Measurements from ENCODE around the gene GPR32. TPM values are rescaled to one million over a fixed set of nuclear protein-coding genes. Genes with fewer than 3 reads are reported as not detected.

Gene GPR32
- total RNA-seq, 2 experiments from 2014 or later = not detected

- intact Hi-C loops (cut with micrococcal nuclease) = no loop called here
- peaks cover 4% of the 10 kb centered on the region for H3K36me3 Mint-ChIP-seq
- H3K4me3 Mint-ChIP-seq = no peak overlapping the region
- no peaks in the 10 kb centered on the region for H3K27me3 Mint-ChIP-seq
- ChIA-PET CTCF (interaction anchor here (0.9 to 2.6 kb wide), 3 partner anchors 11 to 235 kb away, joined by 3 to 5 read pairs (median 4); no protein-coding TSS in a partner anchor), POLR2A (no interaction called here)
- peaks cover 9% of the 10 kb centered on the region for H3K4me1 Mint-ChIP-seq (ENCODE audit: low read depth)
- no peak for DNase-seq
- H3K9me3 Mint-ChIP-seq = no peaks in the 10 kb centered on the region
- H3K27ac Mint-ChIP-seq = no peak overlapping the region
Observed at GRCh38 chr19:50791594-50792271, 21.5 kb downstream of the GPR32 start.

- Mint-ChIP-seq H3K4me1 (ENCODE audit: low read depth) (peaks cover 9% of the 10 kb centered on the region), H3K9me3 (no peaks in the 10 kb centered on the region), H3K27me3 (no peaks in the 10 kb centered on the region), H3K4me3 (no peak overlapping the region), H3K27ac (no peak overlapping the region), H3K36me3 (peaks cover 4% of the 10 kb centered on the region)
- intact Hi-C loops (cut with micrococcal nuclease) = no loop called here
- POLR2A ChIA-PET = interaction anchor here (4.8 kb wide), 1 partner anchor 12 kb away, joined by 25 read pairs; no protein-coding TSS in a partner anchor
- DNase-seq = no peak
- CTCF ChIA-PET = interaction anchor here (1.4 to 3.3 kb wide), 3 partner anchors 10 to 236 kb away, joined by 4 to 19 read pairs (median 5); no protein-coding TSS in a partner anchor
Observed at GRCh38 chr19:50792272-50793250, 22.3 kb downstream of the GPR32 start.

- Mint-ChIP-seq H3K27me3 (no peaks in the 10 kb centered on the region), H3K4me3 (no peak overlapping the region), H3K9me3 (no peaks in the 10 kb centered on the region), H3K27ac (no peak overlapping the region), H3K4me1 (ENCODE audit: low read depth) (peaks cover 9% of the 10 kb centered on the region), H3K36me3 (peaks cover 12% of the 10 kb centered on the region)
- intact Hi-C loops (cut with micrococcal nuclease) = no loop called here
- no peak for DNase-seq
- POLR2A ChIA-PET = interaction anchor here (4.8 kb wide), 1 partner anchor 11 kb away, joined by 25 read pairs; no protein-coding TSS in a partner anchor
- CTCF ChIA-PET = interaction anchor here (1.0 to 3.3 kb wide), 3 partner anchors 129 to 237 kb away, joined by 3 to 19 read pairs (median 5); no protein-coding TSS in a partner anchor
Observed at GRCh38 chr19:50793558-50794065, 23.3 kb downstream of the GPR32 start.

GRCh38 chr19:50794074-50794875, 24.0 kb downstream of the GPR32 start:
- Mint-ChIP-seq H3K4me1 (ENCODE audit: low read depth) (peaks cover 9% of the 10 kb centered on the region), H3K36me3 (peaks cover 14% of the 10 kb centered on the region), H3K4me3 (peak overlapping the region; percentile 12), H3K27me3 (no peaks in the 10 kb centered on the region), H3K27ac (peak overlapping the region; percentile 42), H3K9me3 (no peaks in the 10 kb centered on the region)
- DNase-seq = peak; percentile 60
- ChIA-PET POLR2A (interaction anchor here (4.8 kb wide), 1 partner anchor 10 kb away, joined by 25 read pairs; no protein-coding TSS in a partner anchor), CTCF (interaction anchor here (0.7 to 3.3 kb wide), 4 partner anchors 10 to 186 kb away, joined by 3 to 19 read pairs (median 4); no protein-coding TSS in a partner anchor)
- intact Hi-C loops (cut with micrococcal nuclease) = no loop called here

- DNase-seq = no peak
- Mint-ChIP-seq H3K27ac (peak overlapping the region; percentile 49), H3K27me3 (no peaks in the 10 kb centered on the region), H3K4me1 (ENCODE audit: low read depth) (peaks cover 10% of the 10 kb centered on the region), H3K4me3 (no peak overlapping the region), H3K36me3 (peaks cover 18% of the 10 kb centered on the region), H3K9me3 (no peaks in the 10 kb centered on the region)
- CTCF ChIA-PET = interaction anchor here (0.7 to 3.3 kb wide), 4 partner anchors 11 to 127 kb away, joined by 3 to 19 read pairs (median 4); no protein-coding TSS in a partner anchor
- intact Hi-C loops (cut with micrococcal nuclease) = no loop called here
- POLR2A ChIA-PET = interaction anchor here (2.2 to 4.8 kb wide), 2 partner anchors 9 to 25 kb away, joined by 9 to 25 read pairs; no protein-coding TSS in a partner anchor
Observed at GRCh38 chr19:50794876-50795663, 24.8 kb downstream of the GPR32 start.

GRCh38 chr19:50795664-50796073, 25.4 kb downstream of the GPR32 start:
- Mint-ChIP-seq H3K9me3 (no peaks in the 10 kb centered on the region), H3K4me3 (no peak overlapping the region), H3K4me1 (ENCODE audit: low read depth) (peaks cover 12% of the 10 kb centered on the region), H3K27ac (no peak overlapping the region), H3K27me3 (no peaks in the 10 kb centered on the region), H3K36me3 (peaks cover 21% of the 10 kb centered on the region)
- POLR2A ChIA-PET = interaction anchor here (2.2 to 4.8 kb wide), 2 partner anchors 9 to 25 kb away, joined by 9 to 25 read pairs; no protein-coding TSS in a partner anchor
- no peak for DNase-seq
- intact Hi-C loops (cut with micrococcal nuclease) = no loop called here
- CTCF ChIA-PET = interaction anchor here (0.7 to 1.6 kb wide), 2 partner anchors 12 to 110 kb away, joined by 3 to 5 read pairs; no protein-coding TSS in a partner anchor

- H3K27me3 Mint-ChIP-seq = no peaks in the 10 kb centered on the region
- ChIA-PET POLR2A (interaction anchor here (2.2 to 4.8 kb wide), 2 partner anchors 8 to 24 kb away, joined by 9 to 25 read pairs; no protein-coding TSS in a partner anchor), CTCF (interaction anchor here (1.3 kb wide), 1 partner anchor 13 kb away, joined by 3 read pairs; no protein-coding TSS in a partner anchor)
- no peak for DNase-seq
- no peak overlapping the region for H3K4me3 Mint-ChIP-seq
- intact Hi-C loops (cut with micrococcal nuclease) = no loop called here
- H3K27ac Mint-ChIP-seq = no peak overlapping the region
- H3K4me1 Mint-ChIP-seq (ENCODE audit: low read depth) = peaks cover 17% of the 10 kb centered on the region
- H3K36me3 Mint-ChIP-seq = peaks cover 26% of the 10 kb centered on the region
- no peaks in the 10 kb centered on the region for H3K9me3 Mint-ChIP-seq
Observed at GRCh38 chr19:50796128-50796633, 25.9 kb downstream of the GPR32 start.

- H3K27me3 Mint-ChIP-seq = no peaks in the 10 kb centered on the region
- intact Hi-C loops (cut with micrococcal nuclease) = no loop called here
- CTCF ChIA-PET = interaction anchor here (1.3 kb wide), 1 partner anchor 13 kb away, joined by 3 read pairs; no protein-coding TSS in a partner anchor
- H3K4me1 Mint-ChIP-seq (ENCODE audit: low read depth) = peaks cover 19% of the 10 kb centered on the region
- DNase-seq = no peak
- no peak overlapping the region for H3K27ac Mint-ChIP-seq
- no peak overlapping the region for H3K4me3 Mint-ChIP-seq
- H3K9me3 Mint-ChIP-seq = no peaks in the 10 kb centered on the region
- H3K36me3 Mint-ChIP-seq = peaks cover 28% of the 10 kb centered on the region
- POLR2A ChIA-PET = interaction anchor here (2.2 to 4.8 kb wide), 2 partner anchors 7 to 24 kb away, joined by 9 to 25 read pairs; no protein-coding TSS in a partner anchor
Observed at GRCh38 chr19:50796634-50797428, 26.6 kb downstream of the GPR32 start.

- H3K9me3 Mint-ChIP-seq = no peaks in the 10 kb centered on the region
Observed at GRCh38 chr19:50797429-50797780, 27.1 kb downstream of the GPR32 start.

More at GRCh38 chr19:50797429-50797780, 27.1 kb downstream of the GPR32 start:
- ChIA-PET POLR2A (interaction anchor here (2.2 kb wide), 1 partner anchor 23 kb away, joined by 9 read pairs; no protein-coding TSS in a partner anchor), CTCF (interaction anchor here (1.3 kb wide), 1 partner anchor 14 kb away, joined by 3 read pairs; no protein-coding TSS in a partner anchor)
- Mint-ChIP-seq H3K27ac (no peak overlapping the region), H3K4me1 (ENCODE audit: low read depth) (peaks cover 24% of the 10 kb centered on the region), H3K27me3 (no peaks in the 10 kb centered on the region), H3K36me3 (peaks cover 34% of the 10 kb centered on the region), H3K4me3 (no peak overlapping the region)
- DNase-seq = no peak
- intact Hi-C loops (cut with micrococcal nuclease) = no loop called here

Measured in activated CD4-positive, alpha-beta memory T cell treated with anti-CD3 and anti-CD28 coated beads for 36 hours (primary cell).